Panc1 (cell line): ENCODE results near the gene FN1. TPM values are rescaled to one million over a fixed set of nuclear protein-coding genes. Genes with fewer than 3 reads are reported as not detected.

Experiments
- ATAC-seq: fragments of 200-7000 bp; cut with Tn5 transposase; 2 replicates; pipeline ENCODE4 v1.9.1; 2020; ENCODE audit warnings: mild to moderate bottlenecking, moderate library complexity
- BruUV-seq: library from RNA; stranded (reverse); fragments of 400-500 nt; replicated peaks from 2 replicates; lab custom pipeline; 2021; lab: Mats Ljungman, UMichigan
- CTCF ChIA-PET: fragments of 300-600 bp; sonication (Branson Sonifier 250); formaldehyde crosslinking; loops from one replicate; lab custom pipeline; 2022; ENCODE audit warnings: antibody characterized with exemption; lab: Charles Lee
- POLR2A ChIA-PET: fragments of 300-600 bp; sonication (Branson Sonifier 250); formaldehyde crosslinking; loops from one replicate; lab custom pipeline; 2022; ENCODE audit warnings: antibody characterized with exemption; lab: Charles Lee
- DNase-seq: peaks from one replicate; pipeline ENCODE4 v3.0.0-alpha.2; 2010; ENCODE audit warnings: low read depth, low spot score
- H3K27ac ChIP-seq: 2 replicates; pipeline ENCODE4 v1.5.1; 2011; ENCODE audit warnings: mild to moderate bottlenecking, low read length, inconsistent platforms
- H3K27me3 ChIP-seq: fragments of 200-500 bp; sonication (Bioruptor generic); 2 replicates; pipeline ENCODE4 v1.6.0; 2014; ENCODE audit warnings: low read length, inconsistent platforms; ENCODE audit not compliant: control insufficient read depth, insufficient read depth
- H3K36me3 ChIP-seq: fragments of 200-500 bp; sonication (Bioruptor generic); 2 replicates; pipeline ENCODE4 v1.5.1; 2014; ENCODE audit warnings: inconsistent platforms, mild to moderate bottlenecking, low read length, moderate library complexity; ENCODE audit not compliant: control insufficient read depth, insufficient read depth
- H3K4me1 ChIP-seq: 2 replicates; pipeline ENCODE4 v1.5.1; 2011; ENCODE audit warnings: inconsistent platforms, mild to moderate bottlenecking, low read length, moderate library complexity; ENCODE audit not compliant: control insufficient read depth, insufficient read depth
- H3K4me3 ChIP-seq, 2 experiments: 2 replicates each; pipeline ENCODE4 v1.5.1; 2011 to 2012; ENCODE audit warnings: low read depth in 2 of 2, low read length in 2 of 2, mild to moderate bottlenecking in 2 of 2, inconsistent platforms in 1 of 2, moderate library complexity in 1 of 2
- H3K9me3 ChIP-seq: fragments of 200-500 bp; sonication (Bioruptor generic); 2 replicates; pipeline ENCODE4 v1.5.1; 2014; ENCODE audit warnings: low read depth, mild to moderate bottlenecking, inconsistent platforms, low read length, moderate library complexity; ENCODE audit not compliant: control insufficient read depth, insufficient read depth
- POLR2AphosphoS5 ChIP-seq: IDR thresholded peaks from 2 replicates; pipeline ENCODE4 v1.6.1; 2012; ENCODE audit warnings: mild to moderate bottlenecking, low read depth, low read length, moderate library complexity
- SIN3A ChIP-seq: IDR thresholded peaks from 2 replicates; pipeline ENCODE4 v1.6.1; 2012; ENCODE audit warnings: low read depth, mild to moderate bottlenecking, low read length, moderate library complexity, borderline replicate concordance; ENCODE audit not compliant: insufficient read depth
- TCF7L2 ChIP-seq: IDR thresholded peaks from 2 replicates; pipeline ENCODE4 v1.6.1; 2011; ENCODE audit warnings: mild to moderate bottlenecking, low read depth, low read length, inconsistent platforms
- in situ Hi-C: cut with HindIII; loops from 2 replicates; pipeline ENCODE4 v1.10.0; 2016; ENCODE audit warnings: low sequenced_read_pairs, low pct_unique_long_range_greater_than_20kb
- intact Hi-C: fragments of 100-400 bp; cut with micrococcal nuclease; formaldehyde crosslinking; loops from one replicate; pipeline ENCODE4 v1.10.0; 2022; ENCODE audit not compliant: unreplicated experiment
- total RNA-seq: library from RNA; stranded (reverse); gene quantifications from one replicate; pipeline ENCODE4 v1.2.1, GENCODE V29; 2021; ENCODE audit not compliant: unreplicated experiment
- TF ChIP-seq, protein P1 (sequence below), 2 experiments: IDR thresholded peaks; 2 replicates each; pipeline ENCODE4 v1.6.1; 2011 to 2012; ENCODE audit warnings: low read depth in 2 of 2, control low read depth in 1 of 2, low read length in 1 of 2, mild to moderate bottlenecking in 1 of 2, moderate library complexity in 1 of 2; ENCODE audit not compliant: insufficient read depth in 1 of 2
- TF ChIP-seq, protein P2 (sequence below): fragments of 450-650 bp; IDR thresholded peaks from 2 replicates; pipeline ENCODE4 v1.5.1; 2017; ENCODE audit warnings: mild to moderate bottlenecking

FN1 gene
- total RNA-seq, 1 experiment from 2014 or later = 4.2 TPM

DNA sequence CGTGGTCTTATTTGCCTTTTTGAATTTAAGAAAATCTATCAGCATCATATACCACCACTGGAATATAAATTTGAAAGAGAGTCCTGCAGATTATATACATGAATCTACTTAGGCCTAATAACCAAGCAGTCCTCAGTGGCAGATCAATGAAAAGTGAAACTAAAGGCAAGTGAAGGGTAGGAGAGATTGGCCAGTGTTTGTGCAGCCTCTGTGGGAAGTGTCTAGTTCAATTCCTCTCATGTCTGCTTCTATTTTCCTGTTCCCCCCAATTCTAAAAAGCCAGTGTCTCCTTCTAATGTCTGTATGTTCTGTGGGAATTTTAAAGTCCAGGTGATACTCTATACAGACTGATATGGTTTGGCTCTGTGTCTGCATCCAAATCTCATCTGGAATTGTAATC, 61.9 kb downstream of the FN1 start:
- H3K4me3 ChIP-seq = no peak overlapping the region
- TF ChIP-seq POLR2AphosphoS5 = no peak
- TF ChIP-seq TCF7L2 = no peak
- TF ChIP-seq SIN3A = no peak
- TF ChIP-seq, protein P1, sequence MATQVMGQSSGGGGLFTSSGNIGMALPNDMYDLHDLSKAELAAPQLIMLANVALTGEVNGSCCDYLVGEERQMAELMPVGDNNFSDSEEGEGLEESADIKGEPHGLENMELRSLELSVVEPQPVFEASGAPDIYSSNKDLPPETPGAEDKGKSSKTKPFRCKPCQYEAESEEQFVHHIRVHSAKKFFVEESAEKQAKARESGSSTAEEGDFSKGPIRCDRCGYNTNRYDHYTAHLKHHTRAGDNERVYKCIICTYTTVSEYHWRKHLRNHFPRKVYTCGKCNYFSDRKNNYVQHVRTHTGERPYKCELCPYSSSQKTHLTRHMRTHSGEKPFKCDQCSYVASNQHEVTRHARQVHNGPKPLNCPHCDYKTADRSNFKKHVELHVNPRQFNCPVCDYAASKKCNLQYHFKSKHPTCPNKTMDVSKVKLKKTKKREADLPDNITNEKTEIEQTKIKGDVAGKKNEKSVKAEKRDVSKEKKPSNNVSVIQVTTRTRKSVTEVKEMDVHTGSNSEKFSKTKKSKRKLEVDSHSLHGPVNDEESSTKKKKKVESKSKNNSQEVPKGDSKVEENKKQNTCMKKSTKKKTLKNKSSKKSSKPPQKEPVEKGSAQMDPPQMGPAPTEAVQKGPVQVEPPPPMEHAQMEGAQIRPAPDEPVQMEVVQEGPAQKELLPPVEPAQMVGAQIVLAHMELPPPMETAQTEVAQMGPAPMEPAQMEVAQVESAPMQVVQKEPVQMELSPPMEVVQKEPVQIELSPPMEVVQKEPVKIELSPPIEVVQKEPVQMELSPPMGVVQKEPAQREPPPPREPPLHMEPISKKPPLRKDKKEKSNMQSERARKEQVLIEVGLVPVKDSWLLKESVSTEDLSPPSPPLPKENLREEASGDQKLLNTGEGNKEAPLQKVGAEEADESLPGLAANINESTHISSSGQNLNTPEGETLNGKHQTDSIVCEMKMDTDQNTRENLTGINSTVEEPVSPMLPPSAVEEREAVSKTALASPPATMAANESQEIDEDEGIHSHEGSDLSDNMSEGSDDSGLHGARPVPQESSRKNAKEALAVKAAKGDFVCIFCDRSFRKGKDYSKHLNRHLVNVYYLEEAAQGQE (IDR thresholded peaks at IDR 0.05; ENCODE audit: insufficient read depth in 1 of 2, low read depth in 2 of 2, low read length in 1 of 2) = no peak
- intact Hi-C loops = no loop called here
- H3K9me3 ChIP-seq = no peaks in the 10 kb centered on the region
- H3K36me3 ChIP-seq = no peaks in the 10 kb centered on the region
- ChIA-PET CTCF (interaction anchor here (0.7 kb wide), 1 partner anchor 592 kb away, joined by 10 read pairs; no protein-coding TSS in a partner anchor), POLR2A (no interaction called here)
- in situ Hi-C loops = no loop called here
- H3K27me3 ChIP-seq = no peaks in the 10 kb centered on the region
- no peak for ATAC-seq
- no peaks in the 10 kb centered on the region for H3K4me1 ChIP-seq
- DNase-seq = no peak
- H3K27ac ChIP-seq = no peak overlapping the region
- BruUV-seq = no TSS peak

DNA sequence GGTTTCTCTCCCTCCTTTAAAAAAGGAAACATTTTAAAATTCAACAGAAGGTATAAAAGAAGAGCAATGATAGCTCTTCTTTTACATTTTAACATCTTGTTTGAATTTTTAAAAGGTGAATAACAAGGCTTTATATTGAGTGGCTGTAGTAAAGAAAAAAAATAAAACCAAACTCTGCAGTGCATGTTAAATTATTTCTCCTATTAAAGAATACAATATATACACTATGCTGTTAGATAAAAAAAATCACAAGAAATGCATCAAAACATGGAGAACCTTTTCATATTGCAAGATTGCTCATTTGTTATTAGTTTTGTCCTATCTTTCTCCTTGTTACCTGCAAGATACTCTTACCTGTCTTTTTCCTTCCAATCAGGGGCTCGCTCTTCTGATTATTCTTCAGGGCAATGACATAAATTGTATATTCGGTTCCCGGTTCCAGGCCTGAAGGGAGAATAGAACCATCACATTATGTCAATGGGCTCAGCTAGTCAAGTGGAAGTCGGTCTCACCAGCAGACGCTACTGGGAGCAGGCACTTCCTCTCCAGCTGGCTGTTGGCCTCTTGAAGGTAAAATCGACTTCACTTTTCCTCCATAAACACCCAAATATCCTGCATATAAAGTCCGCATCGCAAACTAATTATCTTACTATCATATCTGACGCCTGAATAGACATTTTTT, 62.8 kb downstream of the FN1 start:
- no peak for DNase-seq
- in situ Hi-C loops = no loop called here
- CTCF ChIA-PET = interaction anchor here (0.7 kb wide), 1 partner anchor 593 kb away, joined by 10 read pairs; no protein-coding TSS in a partner anchor

More for the DNA sequence above, 62.8 kb downstream of the FN1 start:
- intact Hi-C loops = no loop called here
- no peaks in the 10 kb centered on the region for H3K27me3 ChIP-seq
- TF ChIP-seq SIN3A (no peak), TCF7L2 (no peak), POLR2AphosphoS5 (no peak)
- TF ChIP-seq, protein P1 (IDR thresholded peaks at IDR 0.05; ENCODE audit: insufficient read depth in 1 of 2, low read depth in 2 of 2, low read length in 1 of 2) = no peak
- TF ChIP-seq, protein P2, sequence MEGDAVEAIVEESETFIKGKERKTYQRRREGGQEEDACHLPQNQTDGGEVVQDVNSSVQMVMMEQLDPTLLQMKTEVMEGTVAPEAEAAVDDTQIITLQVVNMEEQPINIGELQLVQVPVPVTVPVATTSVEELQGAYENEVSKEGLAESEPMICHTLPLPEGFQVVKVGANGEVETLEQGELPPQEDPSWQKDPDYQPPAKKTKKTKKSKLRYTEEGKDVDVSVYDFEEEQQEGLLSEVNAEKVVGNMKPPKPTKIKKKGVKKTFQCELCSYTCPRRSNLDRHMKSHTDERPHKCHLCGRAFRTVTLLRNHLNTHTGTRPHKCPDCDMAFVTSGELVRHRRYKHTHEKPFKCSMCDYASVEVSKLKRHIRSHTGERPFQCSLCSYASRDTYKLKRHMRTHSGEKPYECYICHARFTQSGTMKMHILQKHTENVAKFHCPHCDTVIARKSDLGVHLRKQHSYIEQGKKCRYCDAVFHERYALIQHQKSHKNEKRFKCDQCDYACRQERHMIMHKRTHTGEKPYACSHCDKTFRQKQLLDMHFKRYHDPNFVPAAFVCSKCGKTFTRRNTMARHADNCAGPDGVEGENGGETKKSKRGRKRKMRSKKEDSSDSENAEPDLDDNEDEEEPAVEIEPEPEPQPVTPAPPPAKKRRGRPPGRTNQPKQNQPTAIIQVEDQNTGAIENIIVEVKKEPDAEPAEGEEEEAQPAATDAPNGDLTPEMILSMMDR = no peak
- no peaks in the 10 kb centered on the region for H3K9me3 ChIP-seq
- no peak for ATAC-seq
- H3K4me1 ChIP-seq = no peaks in the 10 kb centered on the region
- POLR2A ChIA-PET = no interaction called here
- H3K27ac ChIP-seq = no peak overlapping the region
- no TSS peak for BruUV-seq
- no peak overlapping the region for H3K4me3 ChIP-seq
- no peaks in the 10 kb centered on the region for H3K36me3 ChIP-seq
